SK-N-SH treated with all-trans-retinoic acid at 6 μM for 48 hours (cell line): ENCODE measurements around the gene TFPI.

Experiments used
- ATAC-seq: fragments of 200-7000 bp; cut with Tn5 transposase; 3 replicates; pipeline ENCODE4 v1.9.1; 2020; ENCODE audit warnings: mild to moderate bottlenecking, moderate library complexity
- ARNTL ChIP-seq: fragments of 450-650 bp; formaldehyde crosslinking; IDR thresholded peaks from 2 replicates; pipeline ENCODE4 v1.5.0; 2020; ENCODE audit warnings: low read depth, mild to moderate bottlenecking, moderate library complexity, borderline replicate concordance
- BACH2 ChIP-seq: fragments of 250-450 bp; sonication (Bioruptor Pico); IDR thresholded peaks from 2 replicates; pipeline ENCODE4 v1.9.0; 2021; ENCODE audit warnings: mild to moderate bottlenecking, borderline replicate concordance
- CREB5 ChIP-seq: fragments of 250-450 bp; sonication (Bioruptor Pico); IDR thresholded peaks from 2 replicates; pipeline ENCODE4 v1.5.1; 2020; ENCODE audit warnings: low read depth, mild to moderate bottlenecking, moderate library complexity
- CSRNP3 ChIP-seq: fragments of 250-450 bp; sonication (Bioruptor Pico); IDR thresholded peaks from 2 replicates; pipeline ENCODE4 v1.5.1; 2021; ENCODE audit warnings: mild to moderate bottlenecking, moderate library complexity
- ESRRG ChIP-seq: fragments of 250-450 bp; sonication (Bioruptor Pico); IDR thresholded peaks from 2 replicates; pipeline ENCODE4 v1.6.1; 2021; ENCODE audit warnings: mild to moderate bottlenecking
- GLIS3 ChIP-seq: fragments of 250-450 bp; sonication (Bioruptor Pico); IDR thresholded peaks from 2 replicates; pipeline ENCODE4 v1.5.0; 2020; ENCODE audit warnings: mild to moderate bottlenecking, moderate library complexity
- ISL1 ChIP-seq: fragments of 250-450 bp; sonication (Bioruptor Pico); IDR thresholded peaks from 2 replicates; pipeline ENCODE4 v2.1.2; 2022; ENCODE audit warnings: mild to moderate bottlenecking, moderate library complexity
- OSR1 ChIP-seq: fragments of 250-450 bp; sonication (Bioruptor Pico); IDR thresholded peaks from 2 replicates; pipeline ENCODE4 v1.8.0; 2022; ENCODE audit warnings: moderate library complexity, mild to moderate bottlenecking, inconsistent platforms
- PATZ1 ChIP-seq: fragments of 250-450 bp; sonication (Bioruptor Pico); IDR thresholded peaks from 2 replicates; pipeline ENCODE4 v1.8.0; 2020; ENCODE audit warnings: mild to moderate bottlenecking, moderate library complexity, borderline replicate concordance
- POU6F1 ChIP-seq: fragments of 250-450 bp; sonication (Bioruptor Pico); IDR thresholded peaks from 2 replicates; pipeline ENCODE4 v1.8.0; 2021; ENCODE audit warnings: low read depth, mild to moderate bottlenecking, moderate library complexity, borderline replicate concordance
- PPARA ChIP-seq: fragments of 250-450 bp; sonication (Bioruptor Pico); IDR thresholded peaks from 2 replicates; pipeline ENCODE4 v1.5.0; 2020; ENCODE audit warnings: mild to moderate bottlenecking, borderline replicate concordance
- RARB ChIP-seq: fragments of 250-450 bp; sonication (Bioruptor Pico); IDR thresholded peaks from 2 replicates; pipeline ENCODE4 v1.8.0; 2021; ENCODE audit warnings: mild to moderate bottlenecking, moderate library complexity
- SNAI2 ChIP-seq: fragments of 250-450 bp; sonication (Bioruptor Pico); IDR thresholded peaks from 2 replicates; pipeline ENCODE4 v1.5.0; 2020; ENCODE audit warnings: mild to moderate bottlenecking, moderate library complexity
- TCF4 ChIP-seq: fragments of 250-450 bp; sonication (Bioruptor Pico); IDR thresholded peaks from 2 replicates; pipeline ENCODE4 v1.8.0; 2021; ENCODE audit warnings: mild to moderate bottlenecking, moderate library complexity, borderline replicate concordance
- TOX ChIP-seq: fragments of 250-450 bp; sonication (Bioruptor Pico); IDR thresholded peaks from 2 replicates; pipeline ENCODE4 v1.8.0; 2021; ENCODE audit warnings: mild to moderate bottlenecking, moderate library complexity, borderline replicate concordance
- ZC3H10 ChIP-seq: fragments of 250-450 bp; sonication (Bioruptor Pico); IDR thresholded peaks from 2 replicates; pipeline ENCODE4 v1.5.1; 2021; ENCODE audit warnings: mild to moderate bottlenecking, moderate library complexity
- ZFP3 ChIP-seq: fragments of 250-450 bp; sonication (Bioruptor Pico); IDR thresholded peaks from 2 replicates; pipeline ENCODE4 v1.5.0; 2020; ENCODE audit warnings: mild to moderate bottlenecking, moderate library complexity
- ZNF565 ChIP-seq: fragments of 450-650 bp; formaldehyde crosslinking; conservative IDR thresholded peaks from 2 replicates; pipeline ENCODE4 v1.5.0; 2020; ENCODE audit warnings: low read depth, mild to moderate bottlenecking, moderate library complexity
- ZNF70 ChIP-seq: fragments of 450-650 bp; formaldehyde crosslinking; IDR thresholded peaks from 2 replicates; pipeline ENCODE4 v1.5.0; 2020; ENCODE audit warnings: mild to moderate bottlenecking, moderate library complexity

TFPI gene

GRCh38 chr2:187544371-187545080, 9.7 kb downstream of the TFPI start:
- no peak for ATAC-seq
- TF ChIP-seq ZNF70 (CRISPR knock-in tag) = no peak
- TF ChIP-seq GLIS3 (CRISPR knock-in tag) = no peak
- no peak for TF ChIP-seq ZFP3 (CRISPR knock-in tag)
- no peak for TF ChIP-seq SNAI2
- no peak for TF ChIP-seq ZNF565
- TF ChIP-seq ESRRG (CRISPR knock-in tag) = no peak
- no peak for TF ChIP-seq POU6F1 (CRISPR knock-in tag)
- no peak for TF ChIP-seq CSRNP3 (CRISPR knock-in tag)

GRCh38 chr2:187543488-187543887, 10.7 kb downstream of the TFPI start:
- TF ChIP-seq TCF4 (CRISPR knock-in tag) (no peak), POU6F1 (CRISPR knock-in tag) (no peak), BACH2 (CRISPR knock-in tag) (no peak), RARB (no peak), GLIS3 (CRISPR knock-in tag) (no peak), ZC3H10 (CRISPR knock-in tag) (no peak), ARNTL (no peak), ZFP3 (CRISPR knock-in tag) (no peak), TOX (no peak), PPARA (CRISPR knock-in tag) (no peak), PATZ1 (CRISPR knock-in tag) (no peak), ISL1 (CRISPR knock-in tag) (no peak), OSR1 (CRISPR knock-in tag) (no peak)
- TF ChIP-seq, all 23 proteins: peak for 0
- no peak for ATAC-seq

GRCh38 chr2:187542123-187542522, 12.1 kb downstream of the TFPI start:
- ATAC-seq = no peak

More at GRCh38 chr2:187542123-187542522, 12.1 kb downstream of the TFPI start:
- TF ChIP-seq ZNF70 (CRISPR knock-in tag) = no peak
- TF ChIP-seq PPARA (CRISPR knock-in tag) = no peak
- no peak for TF ChIP-seq CREB5 (CRISPR knock-in tag)
- TF ChIP-seq OSR1 (CRISPR knock-in tag) = no peak
- no peak for TF ChIP-seq TCF4 (CRISPR knock-in tag)
- no peak for TF ChIP-seq ZFP3 (CRISPR knock-in tag)
- no peak for TF ChIP-seq ISL1 (CRISPR knock-in tag)
- TF ChIP-seq BACH2 (CRISPR knock-in tag) = no peak
- TF ChIP-seq GLIS3 (CRISPR knock-in tag) = no peak
- TF ChIP-seq ARNTL = no peak
- no peak for TF ChIP-seq ESRRG (CRISPR knock-in tag)
